Activated CD4-positive, alpha-beta memory T cell treated with anti-CD3 and anti-CD28 coated beads for 36 hours (primary cell): Measurements from ENCODE around the gene LPP. TPM values are rescaled to one million over a fixed set of nuclear protein-coding genes. Genes with fewer than 3 reads are reported as not detected.
"Not testable (repeated sequence)": the region's sequence is repeated elsewhere in the genome, so short reads cannot be mapped to it uniquely, and the experiment has no call there.

Source experiments
- CTCF ChIA-PET: fragments of 350-600 bp; sonication (Branson Sonifier 250); formaldehyde crosslinking; loops from one replicate; lab custom pipeline; 2021; ENCODE audit warnings: antibody characterized with exemption, inconsistent platforms; lab: Charles Lee
- POLR2A ChIA-PET: fragments of 350-600 bp; sonication (Branson Sonifier 250); formaldehyde crosslinking; loops from one replicate; lab custom pipeline; 2021; ENCODE audit warnings: antibody characterized with exemption; lab: Charles Lee
- DNase-seq: peaks from one replicate; pipeline ENCODE4 v3.0.0-alpha.2; 2020
- H3K27ac Mint-ChIP-seq: one replicate; pipeline ENCODE4 v1.8.0; 2021; ENCODE audit warnings: mixed read lengths
- H3K27me3 Mint-ChIP-seq: one replicate; pipeline ENCODE4 v1.8.0; 2021; ENCODE audit warnings: mixed read lengths
- H3K36me3 Mint-ChIP-seq: one replicate; pipeline ENCODE4 v1.8.0; 2021; ENCODE audit warnings: mixed read lengths
- H3K4me1 Mint-ChIP-seq: one replicate; pipeline ENCODE4 v1.8.0; 2021; ENCODE audit warnings: low read depth, mixed read lengths
- H3K4me3 Mint-ChIP-seq: one replicate; pipeline ENCODE4 v1.8.0; 2021; ENCODE audit warnings: mild to moderate bottlenecking, mixed read lengths
- H3K9me3 Mint-ChIP-seq: one replicate; pipeline ENCODE4 v1.8.0; 2021; ENCODE audit warnings: mixed read lengths
- intact Hi-C: fragments of 100-400 bp; cut with micrococcal nuclease; formaldehyde crosslinking; loops from one replicate; pipeline ENCODE4 v1.15.1; 2023
- total RNA-seq, 2 experiments: library from RNA; stranded (reverse); gene quantifications; one replicate each; pipeline ENCODE4 v1.2.3, GENCODE V29; 2021

LPP gene
- total RNA-seq, 2 experiments from 2014 or later, result 41.0 to 43.6 TPM

GRCh38 chr3:188620752-188621151 lies 466.8 kb downstream of the LPP start:
- Mint-ChIP-seq H3K36me3 (peaks cover 5% of the 10 kb centered on the region), H3K27ac (no peak overlapping the region)

DNA sequence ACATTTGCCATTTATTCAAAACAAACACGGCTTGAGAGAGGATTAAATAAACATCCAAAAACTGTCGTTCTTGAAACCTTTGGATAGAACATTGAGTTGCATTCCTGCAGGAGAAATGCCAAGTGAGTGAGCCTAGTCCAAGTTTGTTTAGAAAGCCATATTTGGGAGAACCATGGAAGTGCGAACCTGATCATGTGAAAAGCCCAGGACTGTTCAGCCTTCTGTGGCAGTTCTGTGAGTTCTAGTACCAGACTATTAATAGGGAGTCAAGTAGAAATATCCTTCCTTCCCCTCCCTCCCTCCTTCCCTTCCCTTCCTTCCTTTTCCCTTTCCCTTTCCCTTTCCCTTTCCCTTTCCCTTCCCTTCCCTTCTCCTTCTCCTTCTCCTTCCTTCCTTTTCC lies 470.4 kb downstream of the LPP start:
- no peak overlapping the region for H3K4me3 Mint-ChIP-seq
- peaks cover 1% of the 10 kb centered on the region for H3K9me3 Mint-ChIP-seq
- peaks cover 16% of the 10 kb centered on the region for H3K4me1 Mint-ChIP-seq
- POLR2A ChIA-PET, result no interaction called here
- H3K27me3 Mint-ChIP-seq, result no peaks in the 10 kb centered on the region
- CTCF ChIA-PET, result interaction anchor here (0.6 kb wide), 1 partner anchor 328 kb away, joined by 6 read pairs; no protein-coding TSS in a partner anchor
- DNase-seq, result no peak
- intact Hi-C loops, result no loop called here
- H3K36me3 Mint-ChIP-seq, result peaks cover 17% of the 10 kb centered on the region
- no peak overlapping the region for H3K27ac Mint-ChIP-seq

More at GRCh38 chr3:188620752-188621151, 466.8 kb downstream of the LPP start:
- DNase-seq, result no peak
- Mint-ChIP-seq H3K4me1 (peaks cover 2% of the 10 kb centered on the region), H3K4me3 (no peak overlapping the region), H3K9me3 (no peaks in the 10 kb centered on the region), H3K27me3 (no peaks in the 10 kb centered on the region)
- ChIA-PET POLR2A (interaction anchor here (0.6 kb wide), 1 partner anchor 11 kb away, joined by 3 read pairs; no protein-coding TSS in a partner anchor), CTCF (interaction anchor here (0.6 kb wide), 1 partner anchor 301 kb away, joined by 3 read pairs; no protein-coding TSS in a partner anchor)
- intact Hi-C loops, result no loop called here

GRCh38 chr3:188624828-188625227 lies 470.9 kb downstream of the LPP start:
- peaks cover 1% of the 10 kb centered on the region for H3K9me3 Mint-ChIP-seq
- no peaks in the 10 kb centered on the region for H3K27me3 Mint-ChIP-seq
- H3K27ac Mint-ChIP-seq, result no peak overlapping the region
- DNase-seq, result no peak
- peaks cover 17% of the 10 kb centered on the region for H3K36me3 Mint-ChIP-seq
- POLR2A ChIA-PET, result no interaction called here
- peaks cover 16% of the 10 kb centered on the region for H3K4me1 Mint-ChIP-seq
- no peak overlapping the region for H3K4me3 Mint-ChIP-seq
- intact Hi-C loops, result no loop called here
- CTCF ChIA-PET, result no interaction called here

GRCh38 chr3:188627652-188628051 lies 473.7 kb downstream of the LPP start:
- intact Hi-C loops, result no loop called here
- no peak for DNase-seq
- no peaks in the 10 kb centered on the region for H3K27me3 Mint-ChIP-seq
- H3K27ac Mint-ChIP-seq, result no peak overlapping the region
- peaks cover 19% of the 10 kb centered on the region for H3K36me3 Mint-ChIP-seq
- POLR2A ChIA-PET, result interaction anchor here (1.0 kb wide), 1 partner anchor 288 kb away, joined by 3 read pairs; no protein-coding TSS in a partner anchor
- H3K4me1 Mint-ChIP-seq, result peaks cover 14% of the 10 kb centered on the region
- H3K9me3 Mint-ChIP-seq, result peaks cover 4% of the 10 kb centered on the region
- no peak overlapping the region for H3K4me3 Mint-ChIP-seq
- CTCF ChIA-PET, result interaction anchor here (1.1 to 1.7 kb wide), 2 partner anchors 326 to 887 kb away, joined by 3 to 7 read pairs; no protein-coding TSS in a partner anchor

- Mint-ChIP-seq H3K4me1 (peaks cover 14% of the 10 kb centered on the region), H3K9me3 (peaks cover 4% of the 10 kb centered on the region), H3K27me3 (no peaks in the 10 kb centered on the region), H3K36me3 (peaks cover 20% of the 10 kb centered on the region), H3K27ac (no peak overlapping the region), H3K4me3 (no peak overlapping the region)
- CTCF ChIA-PET, result no interaction called here
- POLR2A ChIA-PET, result interaction anchor here (0.5 kb wide), 1 partner anchor 10 kb away, joined by 3 read pairs; no protein-coding TSS in a partner anchor
- DNase-seq, result no peak
- intact Hi-C loops, result no loop called here
Measured at GRCh38 chr3:188631291-188632010, 477.5 kb downstream of the LPP start.

GRCh38 chr3:188633206-188633605 lies 479.2 kb downstream of the LPP start:
- H3K27ac Mint-ChIP-seq, result no peak overlapping the region
- ChIA-PET POLR2A (no interaction called here), CTCF (interaction anchor here (0.8 kb wide), 1 partner anchor 191 kb away, joined by 3 read pairs; no protein-coding TSS in a partner anchor)
- no peak overlapping the region for H3K4me3 Mint-ChIP-seq
- DNase-seq, result no peak
- H3K9me3 Mint-ChIP-seq, result peaks cover 5% of the 10 kb centered on the region
- H3K36me3 Mint-ChIP-seq, result peaks cover 14% of the 10 kb centered on the region
- no peaks in the 10 kb centered on the region for H3K27me3 Mint-ChIP-seq
- H3K4me1 Mint-ChIP-seq, result peaks cover 5% of the 10 kb centered on the region
- intact Hi-C loops, result no loop called here

GRCh38 chr3:188634285-188634684 lies 480.3 kb downstream of the LPP start:
- Mint-ChIP-seq H3K36me3 (peaks cover 8% of the 10 kb centered on the region), H3K27me3 (no peaks in the 10 kb centered on the region), H3K4me3 (no peak overlapping the region), H3K27ac (no peak overlapping the region), H3K4me1 (no peaks in the 10 kb centered on the region), H3K9me3 (peaks cover 4% of the 10 kb centered on the region)
- POLR2A ChIA-PET, result no interaction called here
- CTCF ChIA-PET, result interaction anchor here (1.6 kb wide), 1 partner anchor 894 kb away, joined by 3 read pairs; no protein-coding TSS in a partner anchor
- intact Hi-C loops, result no loop called here
- no peak for DNase-seq

DNA sequence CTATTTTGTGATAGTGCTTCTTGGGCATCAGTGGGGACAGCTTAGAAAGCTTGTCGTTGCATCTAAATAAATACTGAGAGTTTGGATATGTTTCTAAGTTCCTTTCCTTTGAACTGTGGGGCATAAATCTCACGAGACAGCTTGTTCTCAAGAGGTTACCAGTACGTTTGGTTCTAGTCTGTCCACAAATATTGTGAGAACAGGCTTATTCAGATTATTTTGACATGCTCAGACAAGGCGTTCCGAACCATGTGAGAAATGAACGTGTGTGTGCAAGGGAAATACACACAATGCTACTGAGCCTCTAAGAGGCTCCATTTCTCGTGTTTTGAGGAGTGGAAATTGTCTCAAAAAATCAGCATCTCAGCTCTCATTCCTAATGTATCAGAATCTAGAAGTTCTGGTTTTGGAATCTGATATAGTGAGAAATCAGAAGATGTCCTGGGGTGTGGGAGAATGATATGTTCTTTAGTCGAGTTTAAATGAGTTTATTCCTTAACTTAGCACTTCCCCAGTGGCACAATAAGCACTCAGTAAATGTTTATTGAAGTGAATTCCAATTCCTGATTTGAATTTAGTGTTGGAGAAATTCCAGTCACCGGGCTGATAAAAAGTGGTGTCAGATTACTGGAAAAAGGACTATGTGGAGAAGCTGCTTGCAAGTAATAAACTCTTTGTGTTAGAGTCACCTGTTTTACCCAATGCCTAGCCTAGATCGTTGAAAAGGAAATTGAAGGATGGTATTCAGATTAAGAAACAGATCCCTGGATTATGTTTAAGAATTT lies 481.5 kb downstream of the LPP start:
- DNase-seq, result no peak
- Mint-ChIP-seq H3K9me3 (peaks cover 3% of the 10 kb centered on the region), H3K36me3 (peaks cover 6% of the 10 kb centered on the region), H3K27ac (no peak overlapping the region), H3K27me3 (no peaks in the 10 kb centered on the region), H3K4me1 (no peaks in the 10 kb centered on the region), H3K4me3 (no peak overlapping the region)
- ChIA-PET CTCF (interaction anchor here (1.6 kb wide), 1 partner anchor 895 kb away, joined by 3 read pairs; no protein-coding TSS in a partner anchor), POLR2A (no interaction called here)
- intact Hi-C loops, result no loop called here

DNA sequence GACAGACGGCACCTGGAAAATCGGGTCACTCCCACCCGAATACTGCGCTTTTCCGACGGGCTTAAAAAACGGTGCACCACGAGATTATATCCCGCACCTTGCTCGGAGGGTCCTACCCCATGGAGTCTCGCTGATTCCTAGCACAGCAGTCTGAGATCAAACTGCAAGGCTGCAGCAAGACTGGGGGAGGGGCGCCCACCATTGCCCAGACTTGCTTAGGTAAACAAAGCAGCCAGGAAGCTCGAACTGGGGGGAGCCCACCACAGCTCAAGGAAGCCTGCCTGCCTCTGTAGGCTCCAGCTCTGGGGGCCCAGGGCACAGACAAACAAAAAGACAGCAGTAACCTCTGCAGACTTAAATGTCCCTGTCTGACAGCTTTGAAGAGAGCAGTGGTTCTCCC lies 482.3 kb downstream of the LPP start:
- POLR2A ChIA-PET, H3K27ac Mint-ChIP-seq, H3K4me3 Mint-ChIP-seq, intact Hi-C loops, H3K4me1 Mint-ChIP-seq, DNase-seq, H3K36me3 Mint-ChIP-seq, H3K9me3 Mint-ChIP-seq, CTCF ChIA-PET, H3K27me3 Mint-ChIP-seq: not testable (repeated sequence)

GRCh38 chr3:188641076-188641475 lies 487.1 kb downstream of the LPP start:
- no peaks in the 10 kb centered on the region for H3K27me3 Mint-ChIP-seq
- CTCF ChIA-PET, result no interaction called here

DNA sequence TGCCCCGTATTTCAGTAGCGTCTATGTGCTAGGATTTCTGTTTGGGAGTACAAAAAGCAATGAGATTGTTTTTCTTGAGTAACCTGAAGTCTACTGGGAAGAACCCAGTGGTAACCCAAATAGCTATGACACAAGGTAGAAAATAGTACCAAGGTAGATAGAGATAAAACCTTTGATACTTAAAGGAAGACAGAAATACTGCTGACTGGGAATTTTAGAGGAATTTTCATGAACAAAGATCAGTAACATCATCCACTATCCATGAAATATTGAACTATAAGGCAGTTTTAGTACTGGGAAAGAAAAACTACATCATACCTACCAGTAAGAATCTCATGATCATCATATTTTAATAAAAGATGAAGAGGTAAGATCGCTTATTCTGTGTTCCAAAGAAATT lies 489.8 kb downstream of the LPP start:
- Mint-ChIP-seq H3K27me3 (no peaks in the 10 kb centered on the region), H3K4me3 (no peak overlapping the region), H3K9me3 (peaks cover 2% of the 10 kb centered on the region), H3K4me1 (no peaks in the 10 kb centered on the region), H3K36me3 (peaks cover 2% of the 10 kb centered on the region), H3K27ac (no peak overlapping the region)
- ChIA-PET POLR2A (no interaction called here), CTCF (interaction anchor here (1.0 kb wide), 1 partner anchor 13 kb away, joined by 3 read pairs; no protein-coding TSS in a partner anchor)
- no peak for DNase-seq
- intact Hi-C loops, result no loop called here

More at GRCh38 chr3:188641076-188641475, 487.1 kb downstream of the LPP start:
- H3K9me3 Mint-ChIP-seq, result peaks cover 3% of the 10 kb centered on the region
- H3K27ac Mint-ChIP-seq, result no peak overlapping the region
- H3K36me3 Mint-ChIP-seq, result peaks cover 1% of the 10 kb centered on the region
- no peak for DNase-seq
- H3K4me3 Mint-ChIP-seq, result no peak overlapping the region
- intact Hi-C loops, result no loop called here
- POLR2A ChIA-PET, result no interaction called here
- no peaks in the 10 kb centered on the region for H3K4me1 Mint-ChIP-seq

GRCh38 chr3:188646592-188646991 lies 492.6 kb downstream of the LPP start:
- H3K27ac Mint-ChIP-seq, result no peak overlapping the region
- DNase-seq, result no peak
- CTCF ChIA-PET, result interaction anchor here (0.9 kb wide), 1 partner anchor 908 kb away, joined by 3 read pairs; no protein-coding TSS in a partner anchor
- peaks cover 2% of the 10 kb centered on the region for H3K36me3 Mint-ChIP-seq
- intact Hi-C loops, result no loop called here
- no peak overlapping the region for H3K4me3 Mint-ChIP-seq
- POLR2A ChIA-PET, result no interaction called here
- no peaks in the 10 kb centered on the region for H3K27me3 Mint-ChIP-seq
- no peaks in the 10 kb centered on the region for H3K4me1 Mint-ChIP-seq
- H3K9me3 Mint-ChIP-seq, result no peaks in the 10 kb centered on the region
